NCI-H187 (cell line): ENCODE data around the gene PACS2.

Experiments used
- DNase-seq, 2 experiments: peaks; one replicate each; lab custom pipeline; 2025; lab: John Stamatoyannopoulos, UW

Gene PACS2

GRCh38 chr14:105386581-105387529, 72.3 kb downstream of the PACS2 start:
- no peak for DNase-seq

DNA sequence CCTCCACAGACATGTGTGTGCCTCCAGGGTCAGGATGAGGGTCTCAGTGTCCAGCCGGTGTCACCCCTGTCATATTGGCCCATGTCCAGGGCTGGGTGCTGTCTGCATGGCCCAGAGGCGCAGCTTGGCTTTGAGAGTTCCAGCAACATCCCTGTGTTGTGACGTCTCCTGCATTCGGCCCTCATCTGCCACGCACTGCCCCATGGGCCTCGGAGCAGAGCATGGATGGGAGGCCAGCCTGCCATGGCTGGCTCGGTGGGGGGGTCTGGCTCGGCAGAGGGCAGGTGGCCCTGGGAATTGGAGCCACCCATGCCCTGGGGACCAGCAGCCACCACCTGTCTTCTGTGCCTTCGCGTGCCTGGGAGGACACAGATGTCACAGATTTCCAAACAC, 73.0 kb downstream of the PACS2 start:
- no peak for DNase-seq

DNA sequence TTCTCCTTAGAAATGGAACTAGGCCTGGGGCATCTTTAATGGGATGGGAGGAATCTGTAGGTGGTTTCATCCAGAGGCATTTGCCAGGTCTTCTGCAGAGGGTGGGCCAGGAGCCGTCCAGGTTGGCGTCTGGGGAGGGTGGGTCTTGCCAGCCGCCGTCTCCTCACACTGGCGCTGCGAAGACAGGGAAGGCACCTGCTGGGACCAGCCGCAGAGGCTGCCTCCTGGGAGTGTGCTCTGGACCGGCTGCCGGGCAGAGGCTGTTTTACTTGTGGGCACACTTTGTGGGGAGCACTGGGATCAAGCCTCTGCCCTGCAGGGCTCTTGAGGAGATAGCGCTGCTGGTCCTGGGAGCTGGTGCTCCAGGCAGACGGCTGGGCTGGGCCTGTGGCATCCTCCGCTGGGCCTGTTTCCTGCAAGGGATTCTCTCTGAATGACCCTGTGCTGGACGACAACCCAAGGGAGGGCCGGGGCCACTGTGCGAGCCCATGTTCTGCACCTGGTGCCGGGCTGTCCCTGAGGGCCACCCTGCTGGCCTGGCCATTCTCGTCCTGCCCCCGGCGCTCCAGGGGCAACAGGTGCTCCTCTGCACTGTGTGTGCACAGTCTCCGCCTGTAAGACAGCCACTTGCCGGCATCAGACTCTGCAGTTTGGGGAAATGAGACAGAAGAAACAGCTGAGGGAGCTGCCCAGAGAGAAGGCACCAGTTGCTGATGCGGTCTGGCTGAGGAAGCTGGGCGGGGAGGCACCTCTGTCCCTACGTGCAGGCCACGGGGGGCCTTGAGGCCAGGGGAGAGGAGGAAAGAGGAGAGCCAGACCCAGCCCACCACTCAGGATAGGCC, 73.8 kb downstream of the PACS2 start:
- no peak for DNase-seq

- DNase-seq, result no peak
Measured at GRCh38 chr14:105388976-105389375, 74.4 kb downstream of the PACS2 start.

- no peak for DNase-seq
Measured at GRCh38 chr14:105389534-105389933, 75.0 kb downstream of the PACS2 start.

- DNase-seq, result no peak
Measured at GRCh38 chr14:105389976-105390848, 75.7 kb downstream of the PACS2 start.

GRCh38 chr14:105390849-105391500, 76.4 kb downstream of the PACS2 start:
- DNase-seq, result no peak

DNA sequence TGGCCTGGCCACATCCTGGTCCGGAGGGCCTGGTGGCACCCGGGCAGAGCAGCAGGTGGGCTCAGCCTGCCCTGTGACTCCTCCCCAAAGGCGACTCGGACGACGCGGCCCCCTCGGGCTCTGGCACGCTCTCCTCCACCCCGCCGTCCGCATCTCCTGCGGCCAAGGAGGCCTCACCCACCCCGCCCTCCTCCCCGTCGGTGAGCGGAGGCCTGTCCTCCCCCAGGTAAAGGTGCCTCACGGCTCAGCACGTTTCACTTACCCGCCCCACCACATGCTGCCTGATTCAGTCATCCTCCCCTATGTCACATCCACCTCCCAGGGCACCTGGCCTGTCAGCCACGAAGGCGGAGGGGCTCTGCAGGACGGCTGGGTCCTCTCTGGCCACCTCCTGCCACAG, 77.0 kb downstream of the PACS2 start:
- DNase-seq, result no peak

GRCh38 chr14:105392131-105393090, 77.9 kb downstream of the PACS2 start:
- no peak for DNase-seq

- no peak for DNase-seq
Measured at GRCh38 chr14:105393151-105393550, 78.6 kb downstream of the PACS2 start.

GRCh38 chr14:105394714-105395537, 80.4 kb downstream of the PACS2 start:
- no peak for DNase-seq

GRCh38 chr14:105395538-105395854, 80.9 kb downstream of the PACS2 start:
- DNase-seq, result no peak

GRCh38 chr14:105397350-105397931, 82.9 kb downstream of the PACS2 start:
- DNase-seq, result no peak

- DNase-seq, result peak; percentile 75
Measured at GRCh38 chr14:105398044-105398725, 83.6 kb downstream of the PACS2 start, which contains the start of gene TEX22. Gene TEX22 (plus strand): TSS chr14:105398538. CDS start chr14:105399341, 803 bp downstream.

GRCh38 chr14:105398726-105399465, 84.3 kb downstream of the PACS2 start:
- no peak for DNase-seq

- DNase-seq, result no peak
Measured at GRCh38 chr14:105399466-105399775, 84.9 kb downstream of the PACS2 start.

DNA sequence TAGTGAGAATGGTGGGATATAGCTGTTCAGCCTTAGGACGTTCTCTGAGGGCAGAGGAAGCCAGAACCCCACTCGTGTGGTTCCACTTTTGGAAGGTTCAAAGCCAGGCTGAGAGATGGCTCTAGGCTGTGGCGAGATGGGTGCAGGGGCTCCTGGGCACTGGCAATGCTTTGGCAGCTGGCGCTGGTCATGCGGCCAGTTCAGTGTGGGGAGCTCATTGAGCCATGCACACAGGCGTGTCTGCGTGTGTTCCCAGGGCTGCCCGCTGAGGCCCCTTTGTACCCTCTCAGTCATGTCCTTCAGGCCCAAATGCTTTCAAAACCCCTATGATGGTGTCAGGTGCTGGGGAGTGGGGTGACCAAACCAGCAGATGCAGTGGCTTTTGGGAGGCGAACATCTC, 85.5 kb downstream of the PACS2 start:
- DNase-seq, result no peak

DNA sequence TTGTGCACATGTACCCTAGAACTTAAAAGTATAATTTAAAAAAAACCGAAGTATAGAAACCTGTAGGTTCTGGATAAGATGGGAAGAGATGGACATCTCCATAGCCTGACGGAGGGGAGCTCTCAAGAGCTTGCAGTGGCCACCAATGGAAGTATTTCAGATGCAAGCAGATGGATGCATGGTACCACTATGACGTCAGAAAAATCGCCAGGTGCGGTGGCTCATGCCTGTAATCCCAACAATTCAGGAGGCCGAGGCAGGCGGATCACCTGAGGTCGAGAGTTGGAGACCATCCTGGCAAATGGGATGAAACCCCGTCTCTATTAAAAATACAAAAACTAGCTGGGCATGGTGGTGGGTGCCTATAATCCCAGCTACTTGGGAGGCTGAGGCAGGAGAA, 87.2 kb downstream of the PACS2 start:
- DNase-seq, result no peak
